Measurements from ENCODE around the gene LATS1.
A peak's percentile ranks its signal among the peaks of the same experiment; 100 is the strongest.

The LATS1 gene

DNA sequence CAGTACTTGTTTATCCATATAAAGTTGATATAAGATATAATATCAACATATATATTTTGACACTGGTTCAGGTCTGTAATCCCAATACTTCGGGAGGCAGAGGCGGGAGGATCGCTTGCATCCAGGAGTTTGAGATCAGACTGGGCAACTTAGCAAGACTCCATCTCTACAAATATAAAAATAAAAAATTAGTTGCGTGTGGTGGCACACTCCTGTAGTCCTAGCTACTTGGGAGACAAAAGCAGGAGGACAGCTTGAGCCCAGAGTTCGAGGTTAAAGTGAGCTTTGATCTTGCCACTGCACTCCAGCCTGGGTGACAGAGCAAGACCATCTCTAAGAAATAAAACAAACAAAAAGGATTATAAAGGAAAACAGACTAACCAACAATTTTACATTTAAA, 60.5 kb downstream of the LATS1 start:
- DNase-seq = no peak

DNA sequence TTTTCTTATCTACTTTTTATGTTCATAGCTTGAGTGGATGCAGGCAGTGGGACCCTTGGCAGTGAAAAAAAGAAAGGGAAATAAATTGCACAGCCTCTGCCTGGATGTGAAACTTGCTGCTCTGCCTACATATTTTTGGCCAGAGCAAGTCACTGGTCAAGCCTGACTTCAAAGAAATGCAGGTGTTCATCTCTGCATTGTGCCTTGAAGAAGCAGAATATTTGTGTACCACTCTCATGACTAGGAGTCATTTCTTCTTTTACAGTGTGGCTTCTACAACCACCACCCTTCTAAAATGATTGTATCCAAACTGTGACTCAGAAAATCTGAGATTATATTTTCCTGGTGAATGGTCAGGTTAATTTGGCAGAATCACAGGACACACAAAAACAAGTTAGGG, 66.8 kb downstream of the LATS1 start:
- no peak for DNase-seq

DNA sequence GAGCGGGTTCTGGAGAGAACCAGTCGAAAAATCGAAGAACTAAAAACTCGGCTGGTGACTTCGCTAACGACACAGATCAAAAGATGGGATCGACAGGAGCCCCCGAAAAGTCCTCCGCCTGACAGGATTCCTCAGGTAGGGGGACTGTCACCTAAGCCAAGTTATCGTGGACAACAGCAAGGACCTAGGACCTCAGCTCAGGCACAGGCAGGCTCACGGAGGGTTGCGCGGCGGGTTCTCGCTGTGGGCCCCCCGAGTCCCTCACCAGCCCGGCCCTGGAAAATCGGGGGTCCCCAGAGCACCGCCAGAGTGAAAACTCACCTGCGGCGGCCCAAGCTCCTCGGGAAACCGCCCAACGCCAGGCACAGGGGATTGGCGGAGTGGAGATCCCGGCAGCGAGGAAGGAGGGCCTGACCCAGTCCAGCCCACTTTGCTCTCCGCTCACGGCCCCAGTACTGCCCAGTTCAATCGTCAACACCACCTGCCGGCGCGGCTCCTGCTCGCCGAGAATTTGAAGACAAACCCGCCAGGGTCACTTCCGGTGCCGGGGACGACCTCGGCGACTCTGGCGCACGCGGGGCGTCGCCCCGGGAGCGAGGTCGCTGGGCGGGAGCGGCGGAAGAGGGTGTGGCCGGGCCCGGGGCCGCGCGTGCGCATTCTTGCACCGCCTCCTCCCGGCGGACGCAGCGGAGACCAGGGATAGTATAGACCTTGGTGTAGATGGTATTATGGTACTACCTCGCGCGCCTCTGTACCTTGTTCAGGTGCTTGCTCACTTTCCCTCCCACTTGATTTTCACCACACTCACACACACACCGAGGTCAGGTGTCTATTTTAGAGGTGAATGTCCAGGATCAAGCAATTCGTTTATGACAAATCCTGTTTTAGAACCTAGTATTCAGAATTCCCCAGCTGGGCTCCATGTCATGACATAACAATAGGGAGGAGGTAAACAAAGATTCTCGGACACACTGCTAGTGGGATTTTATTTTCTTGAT, 69.5 kb downstream of the LATS1 start, which contains the start of gene KATNA1:
Gene KATNA1, minus strand, starts transcription at position 567 of the 998 bp plus-strand sequence. CDS start 10,167 bp downstream, outside the sequence.
- peak; percentile 75 to 79 for DNase-seq

DNA sequence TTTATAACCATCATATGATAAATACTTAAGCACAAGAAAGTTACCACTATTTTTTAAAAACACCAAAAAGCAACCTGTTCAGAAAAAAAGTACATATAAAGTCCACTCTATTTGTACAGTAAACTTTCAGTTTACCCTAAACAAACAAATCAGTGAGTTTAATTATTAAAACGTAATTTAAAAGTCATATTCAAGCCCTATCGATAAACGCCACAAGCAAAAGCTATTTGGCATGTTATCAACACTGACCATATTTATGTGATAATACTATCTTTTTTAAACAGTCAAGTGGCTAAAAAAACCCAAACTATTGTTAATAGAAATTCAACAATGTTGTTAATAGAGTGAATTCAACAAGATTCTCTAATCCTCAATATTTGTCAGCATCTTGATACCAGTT, 71.3 kb downstream of the LATS1 start:
- no peak for DNase-seq

DNA sequence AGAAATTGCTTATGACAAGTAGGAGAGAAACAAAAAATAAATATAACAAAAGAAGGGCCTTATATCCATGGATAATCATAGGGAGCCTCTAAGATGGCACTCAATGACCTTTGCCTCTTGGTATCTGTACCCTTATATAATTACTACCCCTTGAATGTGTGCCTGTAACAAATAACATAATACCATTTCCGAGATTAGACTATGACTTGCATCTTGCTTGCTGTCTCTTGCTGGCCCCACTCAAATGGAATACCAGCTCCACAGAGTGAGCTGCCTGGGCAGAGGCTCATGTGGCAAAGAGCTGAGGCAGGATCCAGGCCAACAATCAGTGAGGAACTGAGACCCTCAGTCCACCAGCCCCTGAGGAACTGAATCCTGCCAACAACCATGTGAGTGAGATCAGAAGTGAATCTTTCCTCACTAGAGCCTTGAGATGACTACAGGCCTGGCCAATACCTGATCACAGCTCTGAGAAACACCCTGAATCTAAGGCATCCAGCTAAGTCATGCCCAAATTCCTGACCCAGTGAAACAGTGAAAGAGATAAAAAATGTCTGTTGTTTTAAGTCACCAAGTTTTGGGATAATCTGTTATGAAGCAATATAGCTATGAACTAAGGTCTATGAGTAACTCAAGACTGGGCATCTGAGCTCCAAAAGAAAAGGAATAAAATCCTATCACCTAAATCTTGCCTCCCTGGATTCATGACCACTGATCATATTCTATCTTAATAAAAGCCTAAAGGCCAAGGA, 74.9 kb downstream of the LATS1 start:
- DNase-seq = no peak

DNA sequence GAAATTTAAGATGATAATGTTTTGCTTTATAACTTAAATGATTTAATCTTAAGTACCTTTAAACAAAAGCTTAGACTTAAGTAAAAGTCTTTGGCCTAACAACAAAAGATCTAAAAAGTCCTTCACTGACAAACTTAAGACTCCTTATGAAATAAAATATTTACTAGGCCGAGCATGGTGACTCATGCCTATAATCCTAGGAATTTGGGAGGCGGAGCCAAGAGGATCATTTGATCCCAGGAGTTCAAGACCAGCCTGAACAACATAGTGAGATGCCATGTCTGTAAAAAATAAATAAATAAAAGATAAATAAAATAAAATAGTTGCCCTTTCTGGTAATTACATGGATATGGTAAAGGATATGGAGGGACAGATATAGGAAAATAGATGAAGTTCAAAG, 81.8 kb downstream of the LATS1 start:
- DNase-seq = no peak

DNA sequence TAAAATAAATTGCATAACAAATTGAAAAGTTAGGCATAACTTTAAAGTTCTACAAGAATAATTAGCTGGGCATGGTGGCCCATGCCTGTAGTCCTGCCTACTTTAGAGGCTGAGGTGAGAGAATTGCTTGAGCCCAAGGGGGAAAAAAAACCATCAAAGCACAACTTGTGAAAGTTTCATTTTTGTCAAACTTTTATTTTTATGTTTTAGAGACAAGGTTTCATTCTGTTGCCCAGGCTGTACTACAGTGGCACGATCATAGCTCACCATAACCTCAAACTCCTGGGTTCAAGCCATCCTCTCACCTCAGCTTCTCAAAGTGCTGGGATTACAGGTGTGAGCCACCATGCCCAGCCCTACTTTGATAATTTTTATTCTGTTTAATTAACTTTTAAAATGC, 83.6 kb downstream of the LATS1 start:
- no peak for DNase-seq

DNA sequence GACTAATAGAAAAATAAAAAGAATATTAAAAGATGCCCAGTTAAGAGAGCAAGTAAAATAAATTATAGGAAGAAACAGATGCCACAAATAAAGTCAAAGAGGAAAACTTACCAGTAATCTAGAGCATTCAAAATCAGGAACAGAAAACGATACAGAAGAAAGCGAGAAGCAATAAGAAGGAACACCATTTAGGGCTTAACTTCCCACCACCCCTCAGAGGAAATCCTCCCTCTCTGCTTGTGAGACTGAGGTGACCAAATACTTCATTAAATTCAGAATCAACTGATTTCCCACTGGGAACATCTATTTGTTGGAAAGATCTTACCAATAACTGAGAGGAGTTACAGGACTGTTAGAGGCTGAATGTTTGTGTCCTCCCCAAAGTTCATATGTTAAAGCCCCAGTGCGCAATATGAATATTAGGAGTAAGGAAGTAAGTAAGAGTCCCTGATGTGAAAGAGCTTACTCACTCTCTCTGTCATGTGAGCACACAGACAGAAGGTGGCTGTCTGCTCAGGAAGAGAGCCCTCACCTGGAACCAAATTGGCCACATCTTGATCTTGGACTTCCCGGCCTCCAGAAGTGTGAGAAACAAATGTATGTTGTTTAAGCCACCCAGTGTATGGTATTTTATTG, 88.9 kb downstream of the LATS1 start:
- DNase-seq = no peak

DNA sequence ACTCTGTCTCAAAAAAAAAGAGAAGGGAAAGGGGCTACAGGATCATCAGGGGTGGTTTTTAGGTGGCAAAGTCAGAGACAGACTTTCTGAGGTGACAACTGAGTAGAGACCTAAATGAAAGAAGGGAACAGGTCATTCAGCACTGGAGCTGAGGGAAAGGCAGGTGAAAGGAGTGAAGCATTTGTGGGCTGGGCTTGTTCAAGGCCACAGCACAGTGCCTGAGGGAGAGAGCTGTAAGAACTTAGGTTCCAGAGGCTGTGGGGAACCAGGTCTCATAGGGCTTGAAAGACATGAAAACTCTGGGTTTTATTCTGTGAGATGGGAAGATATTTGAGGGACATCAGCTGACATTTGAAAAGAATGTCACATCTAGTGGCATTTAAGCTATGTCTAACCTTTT, 90.2 kb downstream of the LATS1 start:
- DNase-seq = no peak

DNA sequence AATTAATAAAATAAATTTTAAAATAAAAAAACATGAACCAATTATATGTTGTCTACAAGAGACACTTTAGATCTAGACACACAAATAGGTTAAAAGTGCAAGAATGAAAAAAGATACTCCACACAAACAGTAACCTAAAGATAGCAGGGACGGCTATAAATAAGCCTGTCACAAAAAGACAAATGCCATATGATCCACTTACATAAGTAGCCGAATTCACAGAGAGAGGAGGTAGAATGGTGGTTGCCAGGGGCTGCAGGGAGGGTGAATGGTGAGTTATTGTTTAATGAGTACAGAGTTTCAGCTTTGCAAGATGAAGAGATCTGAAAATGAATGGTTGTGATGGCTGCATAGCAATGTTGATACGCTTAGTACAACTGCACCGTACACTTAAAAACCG, 102.1 kb downstream of the LATS1 start:
- no peak for DNase-seq

DNA sequence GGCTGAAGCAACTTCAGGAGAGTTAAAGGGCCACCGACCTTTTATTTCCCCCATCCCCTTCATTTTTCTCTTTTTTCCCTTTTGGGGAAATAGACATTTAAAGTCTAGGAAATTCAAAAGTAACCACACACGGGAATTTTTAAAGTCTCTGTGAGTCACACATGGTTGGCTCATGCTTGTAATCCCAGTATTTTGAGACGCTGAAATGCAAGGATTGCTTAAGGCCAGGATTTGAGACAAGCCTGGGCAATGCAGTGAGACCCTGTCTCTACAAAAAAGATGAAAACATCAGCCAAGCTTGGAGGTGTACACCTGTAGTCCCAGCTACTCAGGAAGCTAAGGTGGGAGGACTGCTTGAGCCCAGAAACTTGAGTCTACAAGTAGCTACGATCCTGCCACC, 103.6 kb downstream of the LATS1 start:
- DNase-seq = no peak

DNA sequence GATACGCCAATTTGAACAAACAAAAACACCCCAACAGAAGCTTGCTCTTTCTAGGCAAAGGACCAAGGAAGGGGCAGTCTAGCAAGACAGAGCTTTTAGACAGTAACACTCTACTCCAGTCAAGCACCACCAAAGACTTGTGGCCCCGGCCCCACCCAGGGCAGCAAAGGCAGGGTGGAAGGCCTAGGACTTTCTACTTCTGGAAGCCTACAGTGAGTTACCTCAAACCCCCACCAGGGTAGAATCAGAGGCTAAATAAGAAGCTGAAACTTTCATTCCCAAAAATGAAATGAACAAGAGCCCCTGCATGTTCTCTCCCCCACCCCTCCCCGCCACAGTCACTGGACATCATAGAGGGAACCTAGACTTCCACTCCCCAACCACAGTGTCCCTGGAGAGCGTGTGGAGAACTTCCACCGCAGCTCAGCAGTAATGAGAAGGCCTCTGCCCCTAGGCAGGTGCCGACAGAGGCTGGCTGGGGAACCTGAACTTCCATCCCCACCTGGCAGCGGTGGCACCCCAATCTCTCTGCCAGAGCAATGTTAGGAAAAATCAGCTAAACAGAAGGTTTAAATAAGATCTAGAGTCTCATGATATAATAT, 109.4 kb downstream of the LATS1 start:
- DNase-seq = no peak
